ENCODE measurements around the gene MED12L.

DNA sequence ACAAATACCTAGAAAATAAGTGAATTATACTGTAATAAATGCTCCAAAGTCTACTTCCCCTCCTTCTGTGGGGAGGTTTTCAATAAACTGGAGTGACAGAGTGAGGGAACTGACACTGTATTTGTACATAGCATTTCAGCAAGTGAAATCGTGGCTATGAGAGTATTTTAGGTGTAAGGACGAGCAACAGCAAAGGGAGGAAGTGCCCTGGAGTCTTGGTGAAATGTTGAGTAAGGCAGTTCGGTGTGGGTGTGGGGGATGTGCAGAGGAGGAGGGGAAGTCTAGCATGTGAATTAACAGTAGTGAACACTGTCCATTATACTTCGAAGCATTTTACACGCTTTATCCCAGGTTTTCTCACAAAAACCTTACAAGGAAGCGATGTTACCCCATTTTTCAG is 262.0 kb downstream of the MED12L start:
- TF ChIP-seq, protein P1, sequence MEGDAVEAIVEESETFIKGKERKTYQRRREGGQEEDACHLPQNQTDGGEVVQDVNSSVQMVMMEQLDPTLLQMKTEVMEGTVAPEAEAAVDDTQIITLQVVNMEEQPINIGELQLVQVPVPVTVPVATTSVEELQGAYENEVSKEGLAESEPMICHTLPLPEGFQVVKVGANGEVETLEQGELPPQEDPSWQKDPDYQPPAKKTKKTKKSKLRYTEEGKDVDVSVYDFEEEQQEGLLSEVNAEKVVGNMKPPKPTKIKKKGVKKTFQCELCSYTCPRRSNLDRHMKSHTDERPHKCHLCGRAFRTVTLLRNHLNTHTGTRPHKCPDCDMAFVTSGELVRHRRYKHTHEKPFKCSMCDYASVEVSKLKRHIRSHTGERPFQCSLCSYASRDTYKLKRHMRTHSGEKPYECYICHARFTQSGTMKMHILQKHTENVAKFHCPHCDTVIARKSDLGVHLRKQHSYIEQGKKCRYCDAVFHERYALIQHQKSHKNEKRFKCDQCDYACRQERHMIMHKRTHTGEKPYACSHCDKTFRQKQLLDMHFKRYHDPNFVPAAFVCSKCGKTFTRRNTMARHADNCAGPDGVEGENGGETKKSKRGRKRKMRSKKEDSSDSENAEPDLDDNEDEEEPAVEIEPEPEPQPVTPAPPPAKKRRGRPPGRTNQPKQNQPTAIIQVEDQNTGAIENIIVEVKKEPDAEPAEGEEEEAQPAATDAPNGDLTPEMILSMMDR (IDR thresholded peaks at IDR 0.05) = no peak
- TF ChIP-seq POLR2AphosphoS5 (IDR thresholded peaks at IDR 0.05) = no peak
